IMR-90 (cell line): ENCODE data around the gene FMNL3. TPM values are rescaled to one million over a fixed set of nuclear protein-coding genes. Genes with fewer than 3 reads are reported as not detected.

ENCODE experiments used
- ATAC-seq: fragments of 200-7000 bp; cut with Tn5 transposase; 2 replicates; pipeline ENCODE4 v1.9.1; 2020; ENCODE audit warnings: low read depth, mild to moderate bottlenecking, moderate library complexity
- BruUV-seq: library from RNA; stranded (reverse); fragments of 400-500 nt; replicated peaks from 2 replicates; lab custom pipeline; 2021; lab: Mats Ljungman, UMichigan
- CTCF ChIA-PET: fragments of 300-600 bp; formaldehyde crosslinking; extraction: SDS; loops from one replicate; lab custom pipeline; 2021; ENCODE audit warnings: antibody characterized with exemption; lab: Yijun Ruan, JAX
- POLR2A ChIA-PET: fragments of 300-600 bp; sonication (Branson Sonifier 250); formaldehyde crosslinking; loops from one replicate; lab custom pipeline; 2022; ENCODE audit warnings: antibody characterized with exemption; ENCODE audit not compliant: unreplicated experiment; lab: Charles Lee
- DNase-seq: peaks from one replicate; pipeline ENCODE4 v3.0.0; 2013
- H2AFZ ChIP-seq: replicated peaks from 2 replicates; pipeline ENCODE3; 2013; ENCODE audit warnings: low read length, mild to moderate bottlenecking; ENCODE audit not compliant: poor library complexity
- H2AK5ac ChIP-seq: 2 replicates; pipeline ENCODE4 v1.6.1; 2013; ENCODE audit warnings: low read depth, low read length, inconsistent platforms
- H2AK9ac ChIP-seq: replicated peaks from 2 replicates; pipeline ENCODE3; 2013; ENCODE audit warnings: mild to moderate bottlenecking, low read depth, low read length, moderate library complexity; ENCODE audit not compliant: poor library complexity
- H2BK120ac ChIP-seq: 2 replicates; pipeline ENCODE4 v1.6.1; 2013; ENCODE audit warnings: low read depth, low read length, inconsistent platforms
- H2BK15ac ChIP-seq: 3 replicates; pipeline ENCODE4 v1.6.1; 2013; ENCODE audit warnings: low read depth, low read length, inconsistent platforms
- H2BK20ac ChIP-seq: 2 replicates; pipeline ENCODE4 v1.6.1; 2013; ENCODE audit warnings: low read depth, mild to moderate bottlenecking, inconsistent platforms, low read length, moderate library complexity
- H2BK5ac ChIP-seq: 2 replicates; pipeline ENCODE4 v1.6.1; 2013; ENCODE audit warnings: mild to moderate bottlenecking, low read depth, low read length, inconsistent platforms; ENCODE audit not compliant: poor library complexity, severe bottlenecking
- H3K14ac ChIP-seq: replicated peaks from 2 replicates; pipeline ENCODE4 v1.6.1; 2013; ENCODE audit warnings: low read depth, low read length, inconsistent platforms
- H3K18ac ChIP-seq: 2 replicates; pipeline ENCODE4 v1.6.1; 2013; ENCODE audit warnings: low read depth, low read length, control low read depth
- H3K23ac ChIP-seq: 2 replicates; pipeline ENCODE4 v1.6.1; 2013; ENCODE audit warnings: low read depth, low read length, inconsistent platforms
- H3K27ac ChIP-seq: 2 replicates; pipeline ENCODE4 v1.5.1; 2013; ENCODE audit warnings: mild to moderate bottlenecking, control low read depth, low read length; ENCODE audit not compliant: insufficient read depth
- H3K27me3 ChIP-seq: 2 replicates; pipeline ENCODE4 v1.6.1; 2013; ENCODE audit warnings: low read length; ENCODE audit not compliant: control insufficient read depth, insufficient read depth
- H3K36me3 ChIP-seq: 2 replicates; pipeline ENCODE4 v1.6.1; 2013; ENCODE audit warnings: low read length, mixed read lengths; ENCODE audit not compliant: control insufficient read depth, insufficient read depth
- H3K4ac ChIP-seq: 2 replicates; pipeline ENCODE4 v1.6.1; 2013; ENCODE audit warnings: low read depth, low read length, inconsistent platforms
- H3K4me1 ChIP-seq: 2 replicates; pipeline ENCODE4 v1.6.1; 2013; ENCODE audit warnings: low read length, mixed read lengths; ENCODE audit not compliant: control insufficient read depth, insufficient read depth
- H3K4me2 ChIP-seq: 2 replicates; pipeline ENCODE4 v1.6.1; 2013; ENCODE audit warnings: low read depth, mild to moderate bottlenecking, control low read depth, low read length, moderate library complexity
- H3K4me3 ChIP-seq: 2 replicates; pipeline ENCODE4 v1.5.1; 2013; ENCODE audit warnings: low read depth, mild to moderate bottlenecking, control low read depth, low read length, moderate library complexity; ENCODE audit not compliant: insufficient read depth
- H3K56ac ChIP-seq: 2 replicates; pipeline ENCODE4 v1.6.1; 2013; ENCODE audit warnings: low read length, inconsistent platforms; ENCODE audit not compliant: insufficient read depth; ENCODE audit errors: extremely low read depth
- H3K79me1 ChIP-seq, 2 experiments: 2 replicates each; pipeline ENCODE4 v1.6.1; 2013; ENCODE audit warnings: low read length in 2 of 2, inconsistent platforms in 1 of 2, low read depth in 1 of 2
- H3K9ac ChIP-seq: 2 replicates; pipeline ENCODE4 v1.6.1; 2013; ENCODE audit warnings: low read depth, low read length, control low read depth
- H3K9me1 ChIP-seq: 2 replicates; pipeline ENCODE4 v1.6.1; 2013; ENCODE audit warnings: low read length, inconsistent platforms; ENCODE audit not compliant: insufficient read depth
- H3K9me3 ChIP-seq: 2 replicates; pipeline ENCODE4 v1.6.1; 2013; ENCODE audit warnings: low read length; ENCODE audit not compliant: control insufficient read depth, insufficient read depth
- H4K20me1 ChIP-seq: 2 replicates; pipeline ENCODE4 v1.6.1; 2013; ENCODE audit warnings: low read length, inconsistent platforms; ENCODE audit not compliant: insufficient read depth
- H4K5ac ChIP-seq: 2 replicates; pipeline ENCODE4 v1.6.1; 2013; ENCODE audit warnings: mild to moderate bottlenecking, low read depth, low read length, control low read depth
- H4K8ac ChIP-seq, 2 experiments: 2 replicates each; pipeline ENCODE4 v1.6.1; 2013; ENCODE audit warnings: low read depth in 2 of 2, low read length in 2 of 2, control low read depth in 1 of 2, inconsistent platforms in 1 of 2
- H4K91ac ChIP-seq: 2 replicates; pipeline ENCODE4 v1.6.1; 2013; ENCODE audit warnings: low read depth, low read length, inconsistent platforms; ENCODE audit not compliant: insufficient read depth
- CEBPB ChIP-seq: IDR thresholded peaks from 2 replicates; pipeline ENCODE4 v1.6.1; 2012; ENCODE audit warnings: low read depth, low read length, improper control_type of control experiment
- CHD1 ChIP-seq: IDR thresholded peaks from 2 replicates; pipeline ENCODE4 v1.6.1; 2012; ENCODE audit warnings: low read depth, low read length, improper control_type of control experiment
- CTCF ChIP-seq: conservative IDR thresholded peaks from 2 replicates; pipeline ENCODE4 v1.5.1; 2012; ENCODE audit warnings: mild to moderate bottlenecking, low read depth, low read length, improper control_type of control experiment
- FOS ChIP-seq: fragments of 150-350 bp; IDR thresholded peaks from 2 replicates; pipeline ENCODE4 v1.6.1; 2016; ENCODE audit warnings: low read depth, low read length
- MAFK ChIP-seq: IDR thresholded peaks from 2 replicates; pipeline ENCODE4 v1.6.1; 2012; ENCODE audit warnings: low read depth, low read length, improper control_type of control experiment
- MXI1 ChIP-seq: IDR thresholded peaks from 2 replicates; pipeline ENCODE4 v1.6.1; 2012; ENCODE audit warnings: low read depth, mild to moderate bottlenecking, low read length, moderate library complexity, borderline replicate concordance
- POLR2A ChIP-seq: IDR thresholded peaks from 2 replicates; pipeline ENCODE4 v1.6.1; 2012; ENCODE audit warnings: mild to moderate bottlenecking, low read depth, low read length
- SMC3 ChIP-seq: fragments of 150-350 bp; IDR thresholded peaks from 2 replicates; pipeline ENCODE4 v1.6.1; 2016; ENCODE audit warnings: low read depth, mild to moderate bottlenecking, antibody characterized with exemption, low read length, moderate library complexity
- USF2 ChIP-seq: fragments of 150-350 bp; IDR thresholded peaks from 2 replicates; pipeline ENCODE4 v1.6.1; 2017; ENCODE audit warnings: mild to moderate bottlenecking, antibody characterized with exemption, low read length, low read depth
- WGBS, 2 experiments: methylation state at CpG; one replicate each; pipeline versions ENCODE4 v1.1.5 to v1.1.7; 2013; ENCODE audit warnings: missing lambda C conversion rate in 2 of 2; ENCODE audit not compliant: insufficient read length in 1 of 2; ENCODE audit errors: extremely low coverage in 2 of 2; 5-methylcytosine and 5-hydroxymethylcytosine counted together
- dilution Hi-C: fragments of 300-500 bp; cut with HindIII; formaldehyde crosslinking; loops from one replicate; pipeline ENCODE4 v1.14.3; 2018; ENCODE audit warnings: low sequenced_read_pairs; ENCODE audit not compliant: unreplicated experiment
- in situ Hi-C: fragments of 300-500 bp; cut with MboI; formaldehyde crosslinking; loops from 3 replicates; pipeline ENCODE4 v1.14.3; 2019; ENCODE audit warnings: low sequenced_read_pairs, inconsistent platforms, mixed read lengths
- intact Hi-C: fragments of 100-400 bp; cut with micrococcal nuclease; formaldehyde crosslinking; loops from 2 replicates; pipeline ENCODE4 v1.10.0; 2022
- polyA plus RNA-seq, 3 experiments: library from polyadenylated mRNA; depleted of rRNA; stranded (reverse); fragments of >200 nt; gene quantifications; 2 replicates each; pipeline ENCODE4 v1.2.3, GENCODE V29; 2012; ENCODE audit warnings: low replicate concordance in 1 of 3
- total RNA-seq: library from RNA; depleted of rRNA; stranded (reverse); fragments of >200 nt; gene quantifications from 2 replicates; pipeline ENCODE4 v1.2.3, GENCODE V29; 2012

The FMNL3 gene
- total and polyA plus RNA-seq, 2 of the 4 experiments (the other 2 are of a cell fraction): 16.3 to 36.4 TPM

- TF ChIP-seq CTCF (no peak), SMC3 (no peak), CHD1 (no peak), FOS (no peak)
Observed at GRCh38 chr12:49680075-49680474, 27.1 kb downstream of the FMNL3 start (continued).

- Histone ChIP-seq H3K56ac (no peak overlapping the region), H2BK5ac (no peak overlapping the region), H3K4ac (no peak overlapping the region), H3K4me3 (no peak overlapping the region), H3K14ac (no peak overlapping the region), H2BK20ac (no peak overlapping the region), H2AFZ (no peak overlapping the region), H3K79me1 (peaks cover 32 to 83% of the 10 kb centered on the region in 2 experiments), H3K4me2 (no peak overlapping the region), H4K5ac (no peak overlapping the region), H3K27ac (no peak overlapping the region), H2AK5ac (no peak overlapping the region), H3K9ac (no peak overlapping the region), H3K27me3 (no peaks in the 10 kb centered on the region), H4K91ac (no peak overlapping the region), H2AK9ac (no peak overlapping the region), H3K4me1 (peaks cover 18% of the 10 kb centered on the region), H4K20me1 (peaks cover 4% of the 10 kb centered on the region; the same call in 1 of the 2 replicates), H3K36me3 (no peaks in the 10 kb centered on the region), H3K9me1 (peaks cover 16% of the 10 kb centered on the region), H4K8ac (no peak overlapping the region), H3K23ac (no peak overlapping the region), H3K18ac (no peak overlapping the region), H2BK15ac (no peak overlapping the region), H3K9me3 (no peaks in the 10 kb centered on the region), H2BK120ac (no peak overlapping the region)
- dilution Hi-C loops (no loop called here), intact Hi-C loops (no loop called here), in situ Hi-C loops (no loop called here)
- no CpG with 5 or more reads among the region's 3 CpGs for WGBS, 2 experiments
- TF ChIP-seq MXI1 (no peak), USF2 (no peak), CEBPB (no peak), POLR2A (no peak), CHD1 (no peak), MAFK (no peak), FOS (no peak)
- no peak for ATAC-seq
- peak; percentile 31 for DNase-seq
- POLR2A ChIA-PET: no interaction called here
- BruUV-seq: no TSS peak
- CTCF ChIA-PET: no interaction called here
Observed at GRCh38 chr12:49678711-49679110, 28.5 kb downstream of the FMNL3 start.
